HCT116 (cell line): ENCODE measurements around the gene ABCA6. TPM values are rescaled to one million over a fixed set of nuclear protein-coding genes. Genes with fewer than 3 reads are reported as not detected.
A peak's percentile ranks its signal among the peaks of the same experiment; 100 is the strongest.

Source experiments
- ATAC-seq: fragments of 200-7000 bp; cut with Tn5 transposase; 2 replicates; pipeline ENCODE4 v1.9.1; 2020; ENCODE audit warnings: mild to moderate bottlenecking, moderate library complexity
- BruUV-seq: library from RNA; stranded (reverse); fragments of 400-500 nt; replicated peaks from 2 replicates; lab custom pipeline; 2021; lab: Mats Ljungman, UMichigan
- CTCF ChIA-PET: fragments of 300-600 bp; sonication (Branson Sonifier 250); formaldehyde crosslinking; loops from one replicate; lab custom pipeline; 2021; ENCODE audit warnings: antibody characterized with exemption; lab: Charles Lee
- POLR2A ChIA-PET: fragments of 300-600, 350-600 bp; sonication (Branson Sonifier 250); formaldehyde crosslinking; loops from one replicate; lab custom pipeline; 2021; ENCODE audit warnings: antibody characterized with exemption; lab: Charles Lee
- RAD21 ChIA-PET, 2 experiments: fragments of 300-600 bp; sonication (Branson Sonifier 250); formaldehyde crosslinking; loops; one replicate each; lab custom pipeline; 2023; ENCODE audit warnings: low total read pairs in 2 of 2; ENCODE audit not compliant: uncharacterized antibody in 2 of 2, unreplicated experiment in 2 of 2, low non-redundant PET in 1 of 2; lab: Charles Lee
- DNase-seq: peaks from one replicate; pipeline ENCODE4 v3.0.0-alpha.2; 2010; ENCODE audit warnings: low read depth, low spot score
- H2AFZ ChIP-seq: fragments of 200-600 bp; shearing (Covaris generic), sonication (generic); 2 replicates; pipeline ENCODE4 v1.6.1; 2017; ENCODE audit warnings: low read depth, mixed run types, mixed read lengths, antibody characterized with exemption, low read length; ENCODE audit not compliant: poor library complexity, severe bottlenecking
- H3K27ac ChIP-seq: 2 replicates; pipeline ENCODE4 v1.5.1; 2012; ENCODE audit warnings: low read depth, low read length
- H3K27me3 ChIP-seq: fragments of 200-600 bp; sonication (generic); 2 replicates; pipeline ENCODE4 v1.6.1; 2016; ENCODE audit warnings: mixed run types, low read length, mixed read lengths; ENCODE audit not compliant: insufficient read depth
- H3K36me3 ChIP-seq, 2 experiments: fragments of 200-500 bp in 1 of 2; fragments of 200-600 bp in 1 of 2; sonication (Bioruptor generic) in 1 of 2; sonication (generic) in 1 of 2; 2 replicates each; pipeline versions ENCODE4 v1.5.1 to v1.6.1; 2014 to 2016; ENCODE audit warnings: low read length in 2 of 2, inconsistent platforms in 1 of 2, mixed read lengths in 1 of 2, mixed run types in 1 of 2; ENCODE audit not compliant: insufficient read depth in 2 of 2, control insufficient read depth in 1 of 2
- H3K4me1 ChIP-seq, 2 experiments: fragments of 200-600 bp in 1 of 2; sonication (generic) in 1 of 2; 2 replicates each; pipeline versions ENCODE4 v1.5.1 to v1.6.1; 2012 to 2017; ENCODE audit warnings: low read length in 2 of 2, inconsistent platforms in 1 of 2, mild to moderate bottlenecking in 1 of 2, mixed read lengths in 1 of 2, mixed run types in 1 of 2, moderate library complexity in 1 of 2; ENCODE audit not compliant: insufficient read depth in 2 of 2, control insufficient read depth in 1 of 2
- H3K4me2 ChIP-seq: fragments of 200-600 bp; sonication (generic); 2 replicates; pipeline ENCODE4 v1.6.1; 2017; ENCODE audit warnings: mixed run types, low read length, mixed read lengths
- H3K4me3 ChIP-seq, 2 experiments: fragments of 200-600 bp in 1 of 2; sonication (generic) in 1 of 2; replicated peaks in 1 of 2; 2 replicates each; pipeline ENCODE4 v1.5.1; 2011 to 2016; ENCODE audit warnings: low read length in 2 of 2, control low read depth in 1 of 2, low read depth in 1 of 2, mild to moderate bottlenecking in 1 of 2, mixed read lengths in 1 of 2, mixed run types in 1 of 2
- H3K79me2 ChIP-seq: fragments of 200-600 bp; sonication (generic); 2 replicates; pipeline ENCODE4 v1.6.1; 2017; ENCODE audit warnings: mild to moderate bottlenecking, mixed run types, low read length, moderate library complexity, mixed read lengths; ENCODE audit not compliant: insufficient read depth
- H3K9ac ChIP-seq: fragments of 200-600 bp; sonication (generic); 2 replicates; pipeline ENCODE4 v1.6.1; 2016; ENCODE audit warnings: low read length, mixed read lengths
- H3K9me2 ChIP-seq: fragments of 200-600 bp; sonication (generic), shearing (Covaris generic); 2 replicates; pipeline ENCODE4 v1.6.1; 2017; ENCODE audit warnings: mixed run types, mild to moderate bottlenecking, moderate library complexity; ENCODE audit not compliant: insufficient read depth
- H3K9me3 ChIP-seq, 2 experiments: fragments of 200-500 bp in 1 of 2; fragments of 200-600 bp in 1 of 2; sonication (Bioruptor generic) in 1 of 2; sonication (generic) in 1 of 2; 2 replicates each; pipeline ENCODE4 v1.6.1; 2014 to 2017; ENCODE audit warnings: low read length in 2 of 2, mixed read lengths in 2 of 2, inconsistent platforms in 1 of 2, low read depth in 1 of 2, mild to moderate bottlenecking in 1 of 2, mixed run types in 1 of 2, moderate library complexity in 1 of 2; ENCODE audit not compliant: control insufficient read depth in 1 of 2, insufficient read depth in 1 of 2
- H4K20me1 ChIP-seq: fragments of 200-600 bp; sonication (generic), shearing (Covaris generic); 2 replicates; pipeline ENCODE4 v1.6.1; 2017; ENCODE audit warnings: mixed run types, mild to moderate bottlenecking, moderate library complexity; ENCODE audit not compliant: insufficient read depth
- CBX3 ChIP-seq: IDR thresholded peaks from 2 replicates; pipeline ENCODE4 v1.6.1; 2012; ENCODE audit warnings: low read depth
- CEBPB ChIP-seq: IDR thresholded peaks from 2 replicates; pipeline ENCODE4 v1.6.1; 2012; ENCODE audit warnings: low read depth
- EGR1 ChIP-seq: IDR thresholded peaks from 2 replicates; pipeline ENCODE4 v1.6.1; 2012; ENCODE audit warnings: low read depth
- ELF1 ChIP-seq: IDR thresholded peaks from 2 replicates; pipeline ENCODE4 v1.6.1; 2012; ENCODE audit warnings: low read depth, borderline replicate concordance
- EZH2phosphoT487 ChIP-seq: fragments of 200-600 bp; IDR thresholded peaks from 2 replicates; pipeline ENCODE4 v1.6.1; 2018; ENCODE audit warnings: antibody characterized with exemption, borderline replicate concordance
- FOSL1 ChIP-seq: IDR thresholded peaks from 2 replicates; pipeline ENCODE4 v1.6.1; 2012; ENCODE audit warnings: low read depth
- JUND ChIP-seq: IDR thresholded peaks from 2 replicates; pipeline ENCODE4 v1.6.1; 2012
- POLR2AphosphoS5 ChIP-seq: IDR thresholded peaks from 2 replicates; pipeline ENCODE4 v1.6.1; 2011; ENCODE audit warnings: mild to moderate bottlenecking, low read depth, low read length, moderate library complexity
- SIN3A ChIP-seq: IDR thresholded peaks from 2 replicates; pipeline ENCODE4 v1.6.1; 2012; ENCODE audit warnings: low read depth
- SP1 ChIP-seq: IDR thresholded peaks from 2 replicates; pipeline ENCODE4 v1.6.1; 2012; ENCODE audit warnings: low read depth
- TCF7L2 ChIP-seq: IDR thresholded peaks from 2 replicates; pipeline ENCODE4 v1.7.0; 2011; ENCODE audit warnings: borderline replicate concordance, inconsistent platforms; ENCODE audit not compliant: insufficient read depth, insufficient read length; ENCODE audit errors: extremely low read depth
- YY1 ChIP-seq: IDR thresholded peaks from 2 replicates; pipeline ENCODE4 v1.6.1; 2011; ENCODE audit warnings: low read length, low read depth, moderate library complexity, mild to moderate bottlenecking; ENCODE audit not compliant: insufficient replicate concordance; ENCODE audit errors: extremely low read depth
- ZFX ChIP-seq: fragments of 450-650 bp; IDR thresholded peaks from 2 replicates; pipeline ENCODE4 v1.6.1; 2017
- intact Hi-C: fragments of 100-400 bp; cut with micrococcal nuclease; formaldehyde crosslinking; loops from 2 replicates; pipeline ENCODE4 v1.10.0; 2022
- total RNA-seq: library from RNA; stranded (reverse); gene quantifications from one replicate; pipeline ENCODE4 v1.2.1, GENCODE V29; 2021; ENCODE audit not compliant: unreplicated experiment
- TF ChIP-seq, protein P1 (sequence below): IDR thresholded peaks from 2 replicates; pipeline ENCODE4 v1.6.1; 2011; ENCODE audit warnings: mild to moderate bottlenecking, low read length, moderate library complexity; ENCODE audit not compliant: insufficient replicate concordance; ENCODE audit errors: extremely low read depth
- TF ChIP-seq, protein P2 (sequence below): IDR thresholded peaks from 2 replicates; pipeline ENCODE4 v1.6.1; 2012
- TF ChIP-seq, protein P3 (sequence below), 3 experiments: fragments of 200-600 bp in 1 of 3; sonication (generic) in 1 of 3; IDR thresholded peaks in 2 of 3; conservative IDR thresholded peaks in 1 of 3; 2 replicates each; pipeline ENCODE4 v1.5.1; 2012 to 2017; ENCODE audit warnings: low read depth in 2 of 3, low read length in 2 of 3, antibody characterized with exemption in 1 of 3, borderline replicate concordance in 1 of 3, control low read depth in 1 of 3, mild to moderate bottlenecking in 1 of 3, mixed read lengths in 1 of 3, mixed run types in 1 of 3, moderate library complexity in 1 of 3; ENCODE audit not compliant: insufficient read depth in 1 of 3

ABCA6 gene
- total RNA-seq, 1 experiment from 2014 or later: 0.44 TPM

DNA sequence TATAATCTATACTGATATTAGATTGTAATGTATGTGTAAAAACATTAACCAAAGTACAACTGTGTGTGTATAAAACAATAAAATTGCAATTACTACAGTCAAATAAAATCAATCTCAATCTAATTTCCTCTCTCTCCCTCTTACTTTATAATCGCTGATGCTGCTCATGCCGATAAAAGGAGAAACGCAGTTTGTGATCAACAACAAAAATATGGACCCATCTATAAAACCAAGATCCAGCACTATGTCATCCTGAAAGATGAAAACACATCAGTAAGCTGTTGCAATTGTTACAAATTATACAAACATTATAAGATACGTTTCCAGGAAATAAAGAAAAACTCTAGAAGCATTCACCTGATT, 33.5 kb upstream of the ABCA6 start:
- H3K9me2 ChIP-seq: no peaks in the 10 kb centered on the region; the same call in 1 of the 2 replicates
- H3K4me3 ChIP-seq: no peak overlapping the region
- H3K27me3 ChIP-seq: no peaks in the 10 kb centered on the region
- peak overlapping the region; percentile 76 for H2AFZ ChIP-seq
- TF ChIP-seq POLR2AphosphoS5 (no peak), SIN3A (peak; percentile 29; the same call in 1 of the 2 replicates)
- H3K27ac ChIP-seq: no peak overlapping the region
- H3K79me2 ChIP-seq: no peaks in the 10 kb centered on the region
- no peak for ATAC-seq
- H3K36me3 ChIP-seq: no peaks in the 10 kb centered on the region
- H3K4me2 ChIP-seq: peak overlapping the region; percentile 44; the same call in 1 of the 2 replicates
- H3K4me1 ChIP-seq: peaks cover 7 to 16% of the 10 kb centered on the region in 2 experiments
- intact Hi-C loops: no loop called here
- DNase-seq: no peak
- H3K9me3 ChIP-seq: no peaks in the 10 kb centered on the region
- ChIA-PET CTCF (no interaction called here), RAD21 (no interaction called here), POLR2A (no interaction called here)
- no peaks in the 10 kb centered on the region for H4K20me1 ChIP-seq
- no peak overlapping the region for H3K9ac ChIP-seq
- BruUV-seq: TSS peak; percentile 94

GRCh38 chr17:69173118-69173517, 31.4 kb upstream of the ABCA6 start:
- Histone ChIP-seq H3K9ac (no peak overlapping the region), H2AFZ (peak overlapping the region; percentile 44), H3K9me3 (no peaks in the 10 kb centered on the region), H3K27ac (no peak overlapping the region), H3K4me2 (no peak overlapping the region), H3K27me3 (no peaks in the 10 kb centered on the region), H3K36me3 (no peaks in the 10 kb centered on the region), H4K20me1 (no peaks in the 10 kb centered on the region), H3K4me3 (no peak overlapping the region), H3K79me2 (no peaks in the 10 kb centered on the region), H3K4me1 (peaks cover 7 to 16% of the 10 kb centered on the region in 2 experiments)
- ChIA-PET POLR2A (no interaction called here), CTCF (interaction anchor here (1.3 kb wide), 1 partner anchor 401 kb away, joined by 3 read pairs; no protein-coding TSS in a partner anchor), RAD21 (no interaction called here)
- BruUV-seq: no TSS peak
- no peak for ATAC-seq
- intact Hi-C loops: no loop called here
- no peak for DNase-seq
- TF ChIP-seq CEBPB (no peak), JUND (no peak), SIN3A (no peak), EZH2phosphoT487 (no peak), YY1 (no peak), FOSL1 (no peak), ZFX (no peak), SP1 (no peak), EGR1 (no peak), TCF7L2 (no peak), ELF1 (no peak), CBX3 (no peak)
- TF ChIP-seq, protein P1, sequence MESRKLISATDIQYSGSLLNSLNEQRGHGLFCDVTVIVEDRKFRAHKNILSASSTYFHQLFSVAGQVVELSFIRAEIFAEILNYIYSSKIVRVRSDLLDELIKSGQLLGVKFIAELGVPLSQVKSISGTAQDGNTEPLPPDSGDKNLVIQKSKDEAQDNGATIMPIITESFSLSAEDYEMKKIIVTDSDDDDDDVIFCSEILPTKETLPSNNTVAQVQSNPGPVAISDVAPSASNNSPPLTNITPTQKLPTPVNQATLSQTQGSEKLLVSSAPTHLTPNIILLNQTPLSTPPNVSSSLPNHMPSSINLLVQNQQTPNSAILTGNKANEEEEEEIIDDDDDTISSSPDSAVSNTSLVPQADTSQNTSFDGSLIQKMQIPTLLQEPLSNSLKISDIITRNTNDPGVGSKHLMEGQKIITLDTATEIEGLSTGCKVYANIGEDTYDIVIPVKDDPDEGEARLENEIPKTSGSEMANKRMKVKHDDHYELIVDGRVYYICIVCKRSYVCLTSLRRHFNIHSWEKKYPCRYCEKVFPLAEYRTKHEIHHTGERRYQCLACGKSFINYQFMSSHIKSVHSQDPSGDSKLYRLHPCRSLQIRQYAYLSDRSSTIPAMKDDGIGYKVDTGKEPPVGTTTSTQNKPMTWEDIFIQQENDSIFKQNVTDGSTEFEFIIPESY: no peak
- TF ChIP-seq, protein P2, sequence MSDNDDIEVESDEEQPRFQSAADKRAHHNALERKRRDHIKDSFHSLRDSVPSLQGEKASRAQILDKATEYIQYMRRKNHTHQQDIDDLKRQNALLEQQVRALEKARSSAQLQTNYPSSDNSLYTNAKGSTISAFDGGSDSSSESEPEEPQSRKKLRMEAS: no peak
- TF ChIP-seq, protein P3, sequence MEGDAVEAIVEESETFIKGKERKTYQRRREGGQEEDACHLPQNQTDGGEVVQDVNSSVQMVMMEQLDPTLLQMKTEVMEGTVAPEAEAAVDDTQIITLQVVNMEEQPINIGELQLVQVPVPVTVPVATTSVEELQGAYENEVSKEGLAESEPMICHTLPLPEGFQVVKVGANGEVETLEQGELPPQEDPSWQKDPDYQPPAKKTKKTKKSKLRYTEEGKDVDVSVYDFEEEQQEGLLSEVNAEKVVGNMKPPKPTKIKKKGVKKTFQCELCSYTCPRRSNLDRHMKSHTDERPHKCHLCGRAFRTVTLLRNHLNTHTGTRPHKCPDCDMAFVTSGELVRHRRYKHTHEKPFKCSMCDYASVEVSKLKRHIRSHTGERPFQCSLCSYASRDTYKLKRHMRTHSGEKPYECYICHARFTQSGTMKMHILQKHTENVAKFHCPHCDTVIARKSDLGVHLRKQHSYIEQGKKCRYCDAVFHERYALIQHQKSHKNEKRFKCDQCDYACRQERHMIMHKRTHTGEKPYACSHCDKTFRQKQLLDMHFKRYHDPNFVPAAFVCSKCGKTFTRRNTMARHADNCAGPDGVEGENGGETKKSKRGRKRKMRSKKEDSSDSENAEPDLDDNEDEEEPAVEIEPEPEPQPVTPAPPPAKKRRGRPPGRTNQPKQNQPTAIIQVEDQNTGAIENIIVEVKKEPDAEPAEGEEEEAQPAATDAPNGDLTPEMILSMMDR (IDR thresholded peaks at IDR 0.05 in 2 of 3, conservative IDR thresholded peaks at IDR 0.05 in 1 of 3; ENCODE audit: borderline replicate concordance in 1 of 3, insufficient read depth in 1 of 3, low read depth in 2 of 3, low read length in 2 of 3): no peak
- TF ChIP-seq, all 23 proteins: peak for 0
- no peaks in the 10 kb centered on the region; the same call in 1 of the 2 replicates for H3K9me2 ChIP-seq
